SH-SY5Y (cell line): ENCODE data around the gene SNAP25.

Experiments used
- GATA2 ChIP-seq: IDR thresholded peaks from 2 replicates; pipeline ENCODE4 v1.6.1; 2011; ENCODE audit warnings: mild to moderate bottlenecking, low read depth, low read length
- GATA3 ChIP-seq: IDR thresholded peaks from 2 replicates; pipeline ENCODE4 v1.6.1; 2011; ENCODE audit warnings: low read depth, mild to moderate bottlenecking, low read length, moderate library complexity

GRCh38 chr20:10280018-10280908, 61.6 kb downstream of the SNAP25 start:
- TF ChIP-seq GATA2 (no peak), GATA3 (no peak)
